SK-N-SH (cell line): ENCODE results near the gene TBRG4. TPM values are rescaled to one million over a fixed set of nuclear protein-coding genes. Genes with fewer than 3 reads are reported as not detected.

Source experiments
- CTCF ChIA-PET: fragments of 300-600, 350-600 bp; formaldehyde crosslinking; extraction: SDS; loops from one replicate; lab custom pipeline; 2021; lab: Yijun Ruan, JAX
- POLR2A ChIA-PET: fragments of 350-600 bp; sonication (Branson Sonifier 250); formaldehyde crosslinking; extraction: SDS; loops from one replicate; lab custom pipeline; 2020; ENCODE audit warnings: antibody characterized with exemption, inconsistent platforms; lab: Yijun Ruan, JAX
- DNase-seq: peaks from one replicate; pipeline ENCODE4 v3.0.0; 2012
- H2AFZ ChIP-seq: fragments of 200-600 bp; sonication (generic); 2 replicates; pipeline ENCODE4 v1.8.1; 2016; ENCODE audit warnings: antibody characterized with exemption, mild to moderate bottlenecking, low read depth
- H3F3A ChIP-seq: fragments of 200-600 bp; sonication (generic); replicated peaks from 2 replicates; pipeline ENCODE3; 2016; ENCODE audit warnings: antibody characterized with exemption, mild to moderate bottlenecking; ENCODE audit not compliant: insufficient read depth
- H3K27ac ChIP-seq, 2 experiments: fragments of 200-500 bp in 1 of 2; fragments of 200-600 bp in 1 of 2; sonication (Bioruptor generic) in 1 of 2; sonication (generic), shearing (Covaris generic) in 1 of 2; 2 replicates each; pipeline versions ENCODE4 v1.5.1 to v1.6.1; 2014 to 2016; ENCODE audit warnings: low read depth in 2 of 2, inconsistent platforms in 1 of 2, low read length in 1 of 2, mild to moderate bottlenecking in 1 of 2, mixed read lengths in 1 of 2
- H3K27me3 ChIP-seq: fragments of 200-600 bp; sonication (generic), shearing (Covaris generic); 2 replicates; pipeline ENCODE4 v1.6.1; 2016; ENCODE audit warnings: mixed run types; ENCODE audit not compliant: insufficient read depth
- H3K36me3 ChIP-seq, 2 experiments: fragments of 200-500 bp in 1 of 2; fragments of 200-600 bp in 1 of 2; sonication (Bioruptor generic) in 1 of 2; sonication (generic) in 1 of 2; replicated peaks in 1 of 2; 2 replicates each; pipeline versions ENCODE3 to v1.5.1; 2014 to 2016; ENCODE audit warnings: low read length in 1 of 2, mild to moderate bottlenecking in 1 of 2; ENCODE audit not compliant: insufficient read depth in 2 of 2, control insufficient read depth in 1 of 2
- H3K4me1 ChIP-seq, 2 experiments: fragments of 200-500 bp in 1 of 2; fragments of 200-600 bp in 1 of 2; sonication (Bioruptor generic) in 1 of 2; sonication (generic), shearing (Covaris generic) in 1 of 2; 2 replicates each; pipeline versions ENCODE4 v1.5.1 to v1.6.1; 2014 to 2016; ENCODE audit warnings: low read depth in 1 of 2, low read length in 1 of 2, mixed run types in 1 of 2; ENCODE audit not compliant: insufficient read depth in 2 of 2, control insufficient read depth in 1 of 2
- H3K4me2 ChIP-seq: fragments of 200-600 bp; sonication (generic), shearing (Covaris generic); 2 replicates; pipeline ENCODE4 v1.6.1; 2017; ENCODE audit warnings: mixed run types
- H3K4me3 ChIP-seq, 2 experiments: fragments of 200-500 bp in 1 of 2; fragments of 200-600 bp in 1 of 2; sonication (Bioruptor generic) in 1 of 2; sonication (generic), shearing (Covaris generic) in 1 of 2; 2 replicates each; pipeline versions ENCODE4 v1.5.1 to v1.8.1; 2014 to 2016; ENCODE audit warnings: low read depth in 2 of 2, inconsistent platforms in 1 of 2, low read length in 1 of 2, mild to moderate bottlenecking in 1 of 2, mixed read lengths in 1 of 2, moderate library complexity in 1 of 2
- H3K79me2 ChIP-seq: fragments of 200-600 bp; sonication (generic); 2 replicates; pipeline ENCODE4 v1.8.1; 2017; ENCODE audit warnings: mild to moderate bottlenecking; ENCODE audit not compliant: insufficient read depth
- H3K9ac ChIP-seq: fragments of 200-600 bp; sonication (generic); 2 replicates; pipeline ENCODE4 v1.6.1; 2017; ENCODE audit warnings: mixed run types
- H3K9me2 ChIP-seq: fragments of 200-600 bp; sonication (generic); 2 replicates; pipeline ENCODE4 v1.6.1; 2017; ENCODE audit warnings: mixed run types
- H3K9me3 ChIP-seq: fragments of 200-600 bp; sonication (generic); 2 replicates; pipeline ENCODE4 v1.6.1; 2017; ENCODE audit warnings: mixed run types, mild to moderate bottlenecking, moderate library complexity
- H4K20me1 ChIP-seq: fragments of 200-600 bp; sonication (generic); 2 replicates; pipeline ENCODE4 v1.6.1; 2017; ENCODE audit warnings: mild to moderate bottlenecking, mixed run types; ENCODE audit not compliant: insufficient read depth
- CHD2 ChIP-seq: fragments of 150-350 bp; IDR thresholded peaks from 2 replicates; pipeline ENCODE4 v1.6.1; 2018; ENCODE audit warnings: low read length; ENCODE audit not compliant: partially characterized antibody
- EP300 ChIP-seq, 2 experiments: IDR thresholded peaks; 2 replicates each; pipeline versions ENCODE4 v1.4.0 to v1.6.1; 2012; ENCODE audit warnings: borderline replicate concordance in 1 of 2, low read depth in 1 of 2, low read length in 1 of 2
- EZH2phosphoT487 ChIP-seq: fragments of 200-600 bp; sonication (generic); IDR thresholded peaks from 2 replicates; pipeline ENCODE4 v1.6.1; 2017; ENCODE audit warnings: low read depth, mixed run types, mild to moderate bottlenecking, antibody characterized with exemption, moderate library complexity, borderline replicate concordance
- FOXJ3 ChIP-seq: sonication (generic); formaldehyde crosslinking; IDR thresholded peaks from 2 replicates; pipeline ENCODE4 v1.5.1; 2020; ENCODE audit warnings: mild to moderate bottlenecking, missing genetic modification reagents
- FOXM1 ChIP-seq: IDR thresholded peaks from 2 replicates; pipeline ENCODE4 v1.4.0; 2012; ENCODE audit warnings: low read depth, mild to moderate bottlenecking
- GATA2 ChIP-seq: sonication (generic); formaldehyde crosslinking; IDR thresholded peaks from 2 replicates; pipeline ENCODE4 v1.5.0; 2020; ENCODE audit warnings: mild to moderate bottlenecking, missing genetic modification reagents
- NRF1 ChIP-seq: IDR thresholded peaks from 2 replicates; pipeline ENCODE4 v1.6.1; 2012; ENCODE audit warnings: low read depth, mild to moderate bottlenecking, low read length
- POLR2AphosphoS5 ChIP-seq: IDR thresholded peaks from 2 replicates; pipeline ENCODE4 v1.6.1; 2012; ENCODE audit warnings: low read depth, low read length
- RCOR1 ChIP-seq: fragments of 150-350 bp; IDR thresholded peaks from 2 replicates; pipeline ENCODE4 v1.6.1; 2017; ENCODE audit warnings: antibody characterized with exemption, low read length
- RFX5 ChIP-seq: IDR thresholded peaks from 2 replicates; pipeline ENCODE4 v1.6.1; 2012; ENCODE audit warnings: mild to moderate bottlenecking, improper control_type of control experiment, low read length
- SIN3A ChIP-seq: IDR thresholded peaks from 2 replicates; pipeline ENCODE4 v1.6.1; 2012; ENCODE audit warnings: low read depth, mild to moderate bottlenecking, low read length, moderate library complexity, borderline replicate concordance
- SMC3 ChIP-seq: IDR thresholded peaks from 2 replicates; pipeline ENCODE4 v1.6.1; 2012; ENCODE audit warnings: low read depth, low read length, improper control_type of control experiment
- YY1 ChIP-seq: IDR thresholded peaks from 2 replicates; pipeline ENCODE4 v1.4.0; 2012; ENCODE audit warnings: low read depth, mild to moderate bottlenecking
- WGBS: methylation state at CpG from one replicate; pipeline ENCODE4 v1.1.6; 2017; ENCODE audit warnings: low lambda C conversion rate; 5-methylcytosine and 5-hydroxymethylcytosine counted together
- polyA plus RNA-seq, 3 experiments: library from polyadenylated mRNA; depleted of rRNA; stranded (reverse); fragments of >200 nt; gene quantifications; 2 replicates each; pipeline ENCODE4 v1.2.3, GENCODE V29; 2012
- TF ChIP-seq, protein P1 (sequence below): IDR thresholded peaks from 2 replicates; pipeline ENCODE4 v1.4.0; 2012; ENCODE audit warnings: low read depth
- TF ChIP-seq, protein P2 (sequence below): fragments of 150-350 bp; IDR thresholded peaks from 2 replicates; pipeline ENCODE4 v1.6.1; 2016; ENCODE audit warnings: mild to moderate bottlenecking, low read depth, low read length
- TF ChIP-seq, protein P3 (sequence below): IDR thresholded peaks from 2 replicates; pipeline ENCODE4 v1.4.0; 2012; ENCODE audit warnings: low read depth, borderline replicate concordance

Gene TBRG4
- polyA plus RNA-seq, 1 of the 3 experiments (the other 2 are of a cell fraction) = 76.2 TPM

DNA sequence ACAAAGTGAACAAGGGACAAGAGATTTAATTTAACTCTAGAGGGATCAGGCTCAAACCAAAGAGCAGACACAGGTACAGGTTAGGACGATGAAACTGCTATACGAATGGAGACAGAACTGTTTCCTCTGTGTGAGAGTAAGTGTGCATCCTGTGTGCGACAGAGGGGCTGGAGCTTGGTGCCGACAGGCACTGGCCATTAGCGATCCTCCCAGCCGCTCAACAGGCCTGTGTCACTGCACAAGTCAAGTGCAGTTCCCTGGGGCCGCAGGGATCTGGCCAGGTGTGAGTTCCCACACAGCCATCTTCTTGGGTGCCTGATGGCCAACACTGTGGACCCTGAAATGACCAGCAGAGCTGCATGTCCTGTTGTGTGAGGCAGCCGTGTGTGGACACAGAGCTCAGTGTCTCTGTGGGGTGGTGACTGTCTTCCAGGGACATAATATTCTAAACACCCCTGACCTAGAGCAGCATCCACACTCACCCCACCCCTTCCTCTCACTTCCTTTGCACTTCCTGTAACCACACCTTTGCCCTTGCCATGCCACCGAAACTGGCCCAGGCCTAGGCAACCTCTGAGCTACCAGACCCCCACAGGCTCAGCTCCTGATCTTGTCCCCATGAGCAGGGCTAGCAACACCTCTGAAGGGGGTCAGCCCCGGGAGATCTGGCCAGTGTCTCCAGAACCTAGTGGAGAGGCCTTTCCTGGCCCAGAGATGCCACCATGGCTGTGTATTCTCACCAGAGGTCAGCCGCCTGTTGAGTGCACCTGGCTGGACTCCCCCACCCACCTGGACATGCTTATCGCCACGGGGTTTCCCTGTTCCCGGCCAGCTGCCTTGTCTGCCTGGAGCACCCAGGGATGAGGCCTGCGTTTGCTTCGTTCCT lies 11.7 kb upstream of the TBRG4 start:
- peaks cover 0 to 2% of the 10 kb centered on the region in 2 experiments; a peak in 1 of 4 replicates for H3K4me1 ChIP-seq
- ChIA-PET POLR2A (interaction anchor here (0.6 to 2.1 kb wide), 2 partner anchors 11 to 43 kb away, joined by 4 to 6 read pairs; partner anchors contain the start of gene TBRG4), CTCF (interaction anchor here (0.8 to 14.6 kb wide), 7 partner anchors 8 to 274 kb away, joined by 3 to 149 read pairs (median 4); no protein-coding TSS in a partner anchor)
- no peak overlapping the region for H2AFZ ChIP-seq
- no peak overlapping the region for H3K9ac ChIP-seq
- no peaks in the 10 kb centered on the region for H4K20me1 ChIP-seq
- H3K36me3 ChIP-seq = no peaks in the 10 kb centered on the region
- TF ChIP-seq FOXM1 = no peak
- no peak for TF ChIP-seq RCOR1
- TF ChIP-seq SMC3 = no peak
- TF ChIP-seq SIN3A = no peak
- no peak overlapping the region for H3K27ac ChIP-seq
- no peak overlapping the region for H3K4me2 ChIP-seq
- H3K9me2 ChIP-seq = no peaks in the 10 kb centered on the region
- H3K9me3 ChIP-seq = no peaks in the 10 kb centered on the region
- H3F3A ChIP-seq = no peaks in the 10 kb centered on the region
- no peaks in the 10 kb centered on the region; the same call in 1 of the 2 replicates for H3K27me3 ChIP-seq
- 77% methylated on average over 13 of the region's 16 CpGs for WGBS
- no peak for DNase-seq
- H3K79me2 ChIP-seq = no peaks in the 10 kb centered on the region
- no peak overlapping the region for H3K4me3 ChIP-seq

DNA sequence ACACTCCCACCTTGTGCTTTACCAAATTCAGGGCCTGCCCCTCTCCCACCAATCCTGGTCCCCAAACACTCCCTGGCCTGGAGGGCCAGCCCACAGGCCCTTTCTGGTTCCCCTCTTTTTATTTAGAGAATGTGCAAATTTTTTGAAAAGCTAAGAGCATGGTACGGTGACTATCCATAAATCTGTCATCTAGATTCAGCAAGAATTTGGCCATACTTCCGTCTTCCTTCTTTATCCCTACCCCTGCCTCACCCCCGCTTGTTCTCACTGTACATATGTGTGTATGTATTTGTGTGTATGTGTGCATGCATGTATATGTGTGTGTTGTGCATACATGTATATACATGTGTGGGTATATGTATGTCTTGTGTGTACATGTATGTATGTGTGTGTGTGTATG lies 8.1 kb upstream of the TBRG4 start:
- DNase-seq = no peak
- Histone ChIP-seq H3K36me3 (no peaks in the 10 kb centered on the region), H3K4me2 (no peak overlapping the region), H3K9ac (no peak overlapping the region), H3K9me3 (no peaks in the 10 kb centered on the region), H3F3A (no peaks in the 10 kb centered on the region), H3K79me2 (no peaks in the 10 kb centered on the region), H2AFZ (no peak overlapping the region), H3K27me3 (peaks cover 18% of the 10 kb centered on the region; the same call in 1 of the 2 replicates), H3K4me1 (peaks cover 0 to 2% of the 10 kb centered on the region in 2 experiments; a peak in 1 of 4 replicates), H4K20me1 (no peaks in the 10 kb centered on the region), H3K27ac (no peak overlapping the region), H3K4me3 (no peak overlapping the region), H3K9me2 (no peaks in the 10 kb centered on the region)
- TF ChIP-seq, protein P1, sequence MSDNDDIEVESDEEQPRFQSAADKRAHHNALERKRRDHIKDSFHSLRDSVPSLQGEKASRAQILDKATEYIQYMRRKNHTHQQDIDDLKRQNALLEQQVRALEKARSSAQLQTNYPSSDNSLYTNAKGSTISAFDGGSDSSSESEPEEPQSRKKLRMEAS = no peak
- no peak for TF ChIP-seq FOXM1
- CTCF ChIA-PET = interaction anchor here (1.3 to 14.6 kb wide), 2 partner anchors 8 to 16 kb away, joined by 4 to 149 read pairs; partner anchors contain the start of gene TBRG4
- 89% methylated on average over 3 of the region's 3 CpGs for WGBS
- POLR2A ChIA-PET = no interaction called here

DNA sequence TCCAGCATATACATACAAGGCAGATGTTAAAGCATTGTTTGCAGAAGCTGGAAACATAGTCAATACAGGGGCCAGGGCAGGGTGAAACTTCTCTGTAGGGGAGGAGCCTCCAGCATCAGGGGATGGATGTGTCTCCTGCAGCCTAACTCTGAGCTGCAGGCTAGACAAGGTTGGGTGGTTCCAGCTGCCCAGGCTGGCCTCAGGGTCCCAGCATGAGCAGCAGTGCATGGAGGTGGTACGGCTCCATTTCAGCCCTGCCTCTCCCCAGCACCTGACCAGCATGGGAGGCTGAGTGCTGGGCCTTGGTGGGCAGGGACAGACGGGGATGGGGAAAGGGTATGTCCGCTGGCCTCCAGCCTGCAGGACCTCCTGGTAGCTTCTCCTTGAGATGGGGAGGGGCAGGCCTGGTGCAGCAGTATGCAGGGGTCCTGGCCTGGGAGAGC lies 7.4 kb upstream of the TBRG4 start:
- Histone ChIP-seq H3K27ac (no peak overlapping the region), H4K20me1 (no peaks in the 10 kb centered on the region), H3K36me3 (no peaks in the 10 kb centered on the region), H2AFZ (no peak overlapping the region), H3K27me3 (peaks cover 18% of the 10 kb centered on the region; the same call in 1 of the 2 replicates), H3K4me1 (peaks cover 0 to 2% of the 10 kb centered on the region in 2 experiments; a peak in 1 of 4 replicates), H3F3A (no peaks in the 10 kb centered on the region), H3K79me2 (no peaks in the 10 kb centered on the region), H3K4me3 (no peak overlapping the region), H3K9me3 (no peaks in the 10 kb centered on the region), H3K4me2 (no peak overlapping the region), H3K9me2 (no peaks in the 10 kb centered on the region), H3K9ac (no peak overlapping the region)
- ChIA-PET POLR2A (no interaction called here), CTCF (interaction anchor here (0.8 to 14.6 kb wide), 3 partner anchors 17 to 145 kb away, joined by 3 to 149 read pairs (median 3); no protein-coding TSS in a partner anchor)
- no peak for DNase-seq
- WGBS = no CpG with 5 or more reads among the region's 3 CpGs
- TF ChIP-seq, protein P2, sequence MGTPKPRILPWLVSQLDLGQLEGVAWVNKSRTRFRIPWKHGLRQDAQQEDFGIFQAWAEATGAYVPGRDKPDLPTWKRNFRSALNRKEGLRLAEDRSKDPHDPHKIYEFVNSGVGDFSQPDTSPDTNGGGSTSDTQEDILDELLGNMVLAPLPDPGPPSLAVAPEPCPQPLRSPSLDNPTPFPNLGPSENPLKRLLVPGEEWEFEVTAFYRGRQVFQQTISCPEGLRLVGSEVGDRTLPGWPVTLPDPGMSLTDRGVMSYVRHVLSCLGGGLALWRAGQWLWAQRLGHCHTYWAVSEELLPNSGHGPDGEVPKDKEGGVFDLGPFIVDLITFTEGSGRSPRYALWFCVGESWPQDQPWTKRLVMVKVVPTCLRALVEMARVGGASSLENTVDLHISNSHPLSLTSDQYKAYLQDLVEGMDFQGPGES = no peak
- no peak for TF ChIP-seq FOXJ3 (CRISPR knock-in tag)
- TF ChIP-seq, protein P1 = no peak
- no peak for TF ChIP-seq CHD2
- no peak for TF ChIP-seq POLR2AphosphoS5
- TF ChIP-seq GATA2 = no peak
- no peak for TF ChIP-seq RFX5
- no peak for TF ChIP-seq NRF1
- TF ChIP-seq EZH2phosphoT487 = no peak
- TF ChIP-seq YY1 = no peak
- no peak for TF ChIP-seq SMC3
- TF ChIP-seq EP300 (IDR thresholded peaks at IDR 0.05; ENCODE audit: borderline replicate concordance in 1 of 2, low read depth in 1 of 2, low read length in 1 of 2) = no peak
- TF ChIP-seq, protein P3, sequence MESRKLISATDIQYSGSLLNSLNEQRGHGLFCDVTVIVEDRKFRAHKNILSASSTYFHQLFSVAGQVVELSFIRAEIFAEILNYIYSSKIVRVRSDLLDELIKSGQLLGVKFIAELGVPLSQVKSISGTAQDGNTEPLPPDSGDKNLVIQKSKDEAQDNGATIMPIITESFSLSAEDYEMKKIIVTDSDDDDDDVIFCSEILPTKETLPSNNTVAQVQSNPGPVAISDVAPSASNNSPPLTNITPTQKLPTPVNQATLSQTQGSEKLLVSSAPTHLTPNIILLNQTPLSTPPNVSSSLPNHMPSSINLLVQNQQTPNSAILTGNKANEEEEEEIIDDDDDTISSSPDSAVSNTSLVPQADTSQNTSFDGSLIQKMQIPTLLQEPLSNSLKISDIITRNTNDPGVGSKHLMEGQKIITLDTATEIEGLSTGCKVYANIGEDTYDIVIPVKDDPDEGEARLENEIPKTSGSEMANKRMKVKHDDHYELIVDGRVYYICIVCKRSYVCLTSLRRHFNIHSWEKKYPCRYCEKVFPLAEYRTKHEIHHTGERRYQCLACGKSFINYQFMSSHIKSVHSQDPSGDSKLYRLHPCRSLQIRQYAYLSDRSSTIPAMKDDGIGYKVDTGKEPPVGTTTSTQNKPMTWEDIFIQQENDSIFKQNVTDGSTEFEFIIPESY = no peak
- no peak for TF ChIP-seq RCOR1
